ENCODE data around the gene PCSK2. TPM values are rescaled to one million over a fixed set of nuclear protein-coding genes. Genes with fewer than 3 reads are reported as not detected.

The PCSK2 gene
- total RNA-seq, 1 experiment from 2014 or later, result not detected

DNA sequence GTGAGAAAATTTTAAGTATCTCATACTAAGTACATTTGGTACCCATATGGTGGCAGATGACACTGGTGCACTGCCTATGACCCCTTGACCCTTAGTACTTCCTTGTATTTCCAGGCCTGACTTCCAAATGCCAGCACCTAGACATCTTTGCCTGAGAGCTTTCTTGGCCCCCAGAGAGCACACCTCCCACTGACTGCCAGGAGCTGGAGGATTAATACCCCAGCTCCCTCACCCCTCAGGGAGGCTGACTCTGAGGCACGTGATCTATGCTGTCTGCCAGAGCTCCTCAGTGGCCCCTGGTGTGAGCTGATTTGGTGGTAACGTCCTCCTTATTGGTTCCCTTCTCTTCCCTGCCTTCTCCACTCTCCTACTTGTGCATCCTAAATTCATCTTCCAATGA lies 266.3 kb downstream of the PCSK2 start:
- H3K27me3 Mint-ChIP-seq (ENCODE audit: insufficient read depth, unreplicated experiment), result no peaks in the 10 kb centered on the region
- CTCF ChIA-PET, result interaction anchor here (0.9 to 4.7 kb wide), 3 partner anchors 12 to 691 kb away, joined by 3 to 37 read pairs (median 3); no protein-coding TSS in a partner anchor

GRCh38 chr20:17494201-17494600 lies 267.4 kb downstream of the PCSK2 start:
- ChIA-PET POLR2A (no interaction called here), CTCF (interaction anchor here (1.0 to 4.7 kb wide), 2 partner anchors 11 to 692 kb away, joined by 3 to 37 read pairs; no protein-coding TSS in a partner anchor)
- intact Hi-C loops (cut with micrococcal nuclease), result no loop called here
- Mint-ChIP-seq H3K4me1 (ENCODE audit: insufficient read depth, unreplicated experiment) (peaks cover 6% of the 10 kb centered on the region), H3K4me3 (ENCODE audit: unreplicated experiment) (no peak overlapping the region), H3K36me3 (ENCODE audit: insufficient read depth, unreplicated experiment) (no peaks in the 10 kb centered on the region), H3K27ac (ENCODE audit: low read depth, unreplicated experiment) (no peak overlapping the region), H3K9me3 (ENCODE audit: unreplicated experiment) (peaks cover 7% of the 10 kb centered on the region), H3K27me3 (ENCODE audit: insufficient read depth, unreplicated experiment) (no peaks in the 10 kb centered on the region)
- TF ChIP-seq, protein P1, sequence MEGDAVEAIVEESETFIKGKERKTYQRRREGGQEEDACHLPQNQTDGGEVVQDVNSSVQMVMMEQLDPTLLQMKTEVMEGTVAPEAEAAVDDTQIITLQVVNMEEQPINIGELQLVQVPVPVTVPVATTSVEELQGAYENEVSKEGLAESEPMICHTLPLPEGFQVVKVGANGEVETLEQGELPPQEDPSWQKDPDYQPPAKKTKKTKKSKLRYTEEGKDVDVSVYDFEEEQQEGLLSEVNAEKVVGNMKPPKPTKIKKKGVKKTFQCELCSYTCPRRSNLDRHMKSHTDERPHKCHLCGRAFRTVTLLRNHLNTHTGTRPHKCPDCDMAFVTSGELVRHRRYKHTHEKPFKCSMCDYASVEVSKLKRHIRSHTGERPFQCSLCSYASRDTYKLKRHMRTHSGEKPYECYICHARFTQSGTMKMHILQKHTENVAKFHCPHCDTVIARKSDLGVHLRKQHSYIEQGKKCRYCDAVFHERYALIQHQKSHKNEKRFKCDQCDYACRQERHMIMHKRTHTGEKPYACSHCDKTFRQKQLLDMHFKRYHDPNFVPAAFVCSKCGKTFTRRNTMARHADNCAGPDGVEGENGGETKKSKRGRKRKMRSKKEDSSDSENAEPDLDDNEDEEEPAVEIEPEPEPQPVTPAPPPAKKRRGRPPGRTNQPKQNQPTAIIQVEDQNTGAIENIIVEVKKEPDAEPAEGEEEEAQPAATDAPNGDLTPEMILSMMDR (IDR thresholded peaks at IDR 0.05; ENCODE audit: unreplicated experiment), result no peak
- BruUV-seq (replicated peaks), result TSS peak; percentile 46
- DNase-seq (ENCODE audit: unreplicated experiment), result no peak

More for the DNA sequence above, 266.3 kb downstream of the PCSK2 start:
- intact Hi-C loops (cut with micrococcal nuclease), result no loop called here
- POLR2A ChIA-PET, result no interaction called here
- H3K36me3 Mint-ChIP-seq (ENCODE audit: insufficient read depth, unreplicated experiment), result no peaks in the 10 kb centered on the region
- peaks cover 7% of the 10 kb centered on the region for H3K9me3 Mint-ChIP-seq (ENCODE audit: unreplicated experiment)
- no peak overlapping the region for H3K27ac Mint-ChIP-seq (ENCODE audit: low read depth, unreplicated experiment)
- no peak for DNase-seq (ENCODE audit: unreplicated experiment)
- no TSS peak for BruUV-seq (replicated peaks)
- no peaks in the 10 kb centered on the region for H3K4me1 Mint-ChIP-seq (ENCODE audit: insufficient read depth, unreplicated experiment)
- no peak overlapping the region for H3K4me3 Mint-ChIP-seq (ENCODE audit: unreplicated experiment)
- TF ChIP-seq, protein P1 (IDR thresholded peaks at IDR 0.05; ENCODE audit: unreplicated experiment), result no peak

- Mint-ChIP-seq H3K4me1 (ENCODE audit: insufficient read depth, unreplicated experiment) (peaks cover 6% of the 10 kb centered on the region), H3K4me3 (ENCODE audit: unreplicated experiment) (no peak overlapping the region), H3K27me3 (ENCODE audit: insufficient read depth, unreplicated experiment) (no peaks in the 10 kb centered on the region), H3K27ac (ENCODE audit: low read depth, unreplicated experiment) (no peak overlapping the region), H3K9me3 (ENCODE audit: unreplicated experiment) (peaks cover 7% of the 10 kb centered on the region), H3K36me3 (ENCODE audit: insufficient read depth, unreplicated experiment) (no peaks in the 10 kb centered on the region)
- DNase-seq (ENCODE audit: unreplicated experiment), result no peak
- no TSS peak for BruUV-seq (replicated peaks)
- intact Hi-C loops (cut with micrococcal nuclease), result no loop called here
- ChIA-PET CTCF (interaction anchor here (0.6 to 1.5 kb wide), 4 partner anchors 64 to 892 kb away, joined by 3 to 11 read pairs (median 4); no protein-coding TSS in a partner anchor), POLR2A (no interaction called here)
- TF ChIP-seq, protein P1 (IDR thresholded peaks at IDR 0.05; ENCODE audit: unreplicated experiment), result no peak
Observed at GRCh38 chr20:17495826-17496225, 269.0 kb downstream of the PCSK2 start.

GRCh38 chr20:17497821-17498580 lies 271.2 kb downstream of the PCSK2 start:
- no peak overlapping the region for H3K27ac Mint-ChIP-seq (ENCODE audit: low read depth, unreplicated experiment)
- BruUV-seq (replicated peaks), result no TSS peak
- no peaks in the 10 kb centered on the region for H3K36me3 Mint-ChIP-seq (ENCODE audit: insufficient read depth, unreplicated experiment)
- CTCF ChIA-PET, result interaction anchor here (0.6 to 1.4 kb wide), 6 partner anchors 16 to 694 kb away, joined by 3 to 7 read pairs (median 4); no protein-coding TSS in a partner anchor
- H3K27me3 Mint-ChIP-seq (ENCODE audit: insufficient read depth, unreplicated experiment), result no peaks in the 10 kb centered on the region
- TF ChIP-seq, protein P1 (IDR thresholded peaks at IDR 0.05; ENCODE audit: unreplicated experiment), result no peak
- POLR2A ChIA-PET, result no interaction called here
- H3K9me3 Mint-ChIP-seq (ENCODE audit: unreplicated experiment), result peaks cover 7% of the 10 kb centered on the region
- intact Hi-C loops (cut with micrococcal nuclease), result no loop called here
- no peak for DNase-seq (ENCODE audit: unreplicated experiment)
- no peak overlapping the region for H3K4me3 Mint-ChIP-seq (ENCODE audit: unreplicated experiment)
- H3K4me1 Mint-ChIP-seq (ENCODE audit: insufficient read depth, unreplicated experiment), result peaks cover 6% of the 10 kb centered on the region

Data from MCF 10A (cell line).